Measurements from ENCODE around the gene MAD2L1.
"Not testable (repeated sequence)": the region's sequence is repeated elsewhere in the genome, so short reads cannot be mapped to it uniquely, and the experiment has no call there.

The MAD2L1 gene

DNA sequence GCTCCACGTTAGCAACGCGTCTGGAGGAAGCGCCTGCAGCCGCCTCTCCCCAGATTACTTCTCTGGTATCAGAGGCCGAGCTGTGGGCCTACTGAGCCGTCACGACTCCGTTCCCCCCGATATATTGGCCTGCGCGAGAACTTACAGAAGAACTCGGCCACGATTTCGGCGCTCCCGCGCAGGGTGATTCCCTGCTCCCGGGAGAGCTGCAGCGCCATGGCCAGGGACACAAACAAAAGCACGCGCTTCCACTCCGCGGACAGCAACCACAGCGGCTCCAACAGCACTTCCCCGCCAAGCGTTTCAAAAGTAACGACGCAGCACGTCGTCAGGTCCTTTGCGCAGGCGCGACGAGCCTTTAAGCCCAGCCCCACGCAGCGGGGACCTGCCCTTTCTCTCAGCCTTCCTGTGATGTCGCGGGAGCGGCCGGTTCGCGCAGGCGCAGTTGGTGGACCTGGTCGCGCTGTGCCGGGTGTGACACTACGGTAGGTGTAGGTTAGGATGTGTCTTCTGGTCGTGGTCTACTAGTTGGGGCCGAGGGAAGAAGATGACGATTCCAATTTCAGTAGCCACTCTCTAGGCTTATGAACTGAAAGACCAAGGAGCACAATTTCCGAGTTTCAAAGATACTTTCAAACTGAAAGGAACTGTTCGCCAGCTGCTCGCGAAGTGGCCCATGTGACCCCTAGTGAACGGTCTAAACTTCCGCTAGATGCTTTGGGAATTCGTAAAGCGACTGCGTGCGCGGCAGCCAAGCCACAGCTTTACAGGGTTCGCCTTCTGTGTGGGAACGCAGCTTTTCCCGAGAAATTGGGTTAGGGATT lies at the start of gene MAD2L1:
MAD2L1 (minus strand) TSS at position 332 of the 824 bp plus-strand sequence; CDS start at position 218, 114 bp downstream.
- peak; percentile 98 for DNase-seq

DNA sequence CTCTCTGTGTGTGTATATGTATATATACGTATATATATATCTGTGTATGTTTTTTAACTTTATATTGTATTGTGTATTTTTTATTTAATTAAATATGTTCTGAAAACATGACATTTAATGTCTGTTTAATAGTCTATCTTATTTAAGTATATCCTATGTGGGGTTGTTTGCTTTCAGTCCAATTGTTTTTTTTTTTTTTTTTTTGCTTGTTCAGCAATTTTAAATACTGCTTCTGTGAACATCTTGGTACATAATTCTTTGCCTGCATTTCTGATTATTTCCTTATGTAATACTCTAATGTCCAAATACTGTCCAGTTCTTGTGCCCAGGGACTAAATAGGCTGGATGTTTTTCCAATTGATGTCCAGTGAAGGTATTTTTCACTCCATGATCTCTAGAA lies 45.1 kb upstream of the MAD2L1 start:
- DNase-seq, result no peak

DNA sequence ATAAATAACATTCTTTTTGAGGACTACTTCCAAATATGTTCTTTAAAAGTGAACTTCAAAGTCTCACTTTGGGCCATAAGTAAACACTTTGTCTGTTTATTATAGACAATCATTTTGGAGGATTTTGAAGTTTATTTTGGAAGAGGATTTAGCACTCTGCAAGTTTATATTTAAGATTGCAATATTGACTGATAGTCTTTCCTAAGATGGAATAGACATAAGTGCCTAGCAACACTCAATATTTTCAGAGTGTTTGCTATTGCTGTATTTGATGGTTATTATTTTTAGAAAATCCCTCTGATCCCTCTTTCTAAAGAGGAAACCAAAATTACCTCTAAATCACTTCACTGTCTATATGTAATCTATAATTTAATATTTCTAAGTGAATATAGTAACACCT lies 42.8 kb upstream of the MAD2L1 start:
- no peak for DNase-seq

DNA sequence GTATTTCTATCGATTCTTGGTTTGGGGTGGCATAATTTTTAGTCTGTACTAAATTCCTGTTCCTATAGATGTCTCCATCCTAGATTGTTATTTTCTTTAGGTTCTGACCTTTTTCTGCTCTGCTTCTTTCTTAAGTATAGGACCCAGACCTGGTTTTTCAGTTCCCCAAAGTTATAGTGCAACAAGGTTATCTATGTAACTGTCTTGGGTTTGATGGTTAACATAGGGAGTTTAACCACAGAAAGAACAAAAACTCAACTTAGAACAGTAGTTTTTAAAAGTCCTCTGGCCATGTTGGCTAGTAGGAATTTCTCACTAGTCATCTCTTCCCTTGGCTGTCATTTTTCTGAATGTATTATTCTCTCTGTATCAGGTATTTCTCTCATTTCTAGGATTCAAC lies 38.8 kb upstream of the MAD2L1 start:
- no peak for DNase-seq

DNA sequence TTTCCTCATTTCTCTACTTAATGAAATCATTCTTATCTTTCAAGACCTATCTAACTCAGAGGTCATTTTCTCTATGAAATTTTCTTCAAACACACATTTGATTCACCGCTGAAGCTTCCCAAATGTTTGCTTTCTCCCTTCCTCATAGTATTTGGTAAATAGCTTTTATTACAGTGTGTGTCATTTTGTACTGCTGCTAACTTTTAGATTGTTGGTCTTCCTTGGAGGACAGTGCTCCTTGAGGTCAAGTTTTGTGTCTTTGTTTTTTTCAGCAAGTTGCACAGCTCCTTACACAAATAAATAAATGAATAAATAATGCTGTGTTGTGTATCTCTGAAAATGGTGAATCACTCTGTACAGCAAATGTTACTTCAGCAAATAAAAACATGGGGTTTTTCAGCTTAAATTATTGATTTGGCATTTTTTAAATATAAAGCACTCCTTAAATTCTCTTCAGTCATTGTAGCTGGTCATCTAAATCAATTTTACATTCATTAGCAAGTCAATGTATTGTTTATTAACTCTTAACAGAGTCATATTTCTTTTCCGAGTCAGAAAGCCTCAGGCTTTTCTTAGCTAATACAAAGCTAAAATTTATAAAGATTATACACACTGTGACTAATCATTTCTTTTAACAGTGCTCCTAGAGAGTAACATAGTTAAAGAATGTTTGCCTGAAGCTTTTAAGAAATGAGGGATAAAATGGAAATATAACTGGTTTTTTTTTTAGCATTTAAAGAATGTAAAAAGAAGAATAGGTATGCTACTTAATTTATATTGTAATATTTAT lies 30.1 kb upstream of the MAD2L1 start:
- DNase-seq, result no peak

DNA sequence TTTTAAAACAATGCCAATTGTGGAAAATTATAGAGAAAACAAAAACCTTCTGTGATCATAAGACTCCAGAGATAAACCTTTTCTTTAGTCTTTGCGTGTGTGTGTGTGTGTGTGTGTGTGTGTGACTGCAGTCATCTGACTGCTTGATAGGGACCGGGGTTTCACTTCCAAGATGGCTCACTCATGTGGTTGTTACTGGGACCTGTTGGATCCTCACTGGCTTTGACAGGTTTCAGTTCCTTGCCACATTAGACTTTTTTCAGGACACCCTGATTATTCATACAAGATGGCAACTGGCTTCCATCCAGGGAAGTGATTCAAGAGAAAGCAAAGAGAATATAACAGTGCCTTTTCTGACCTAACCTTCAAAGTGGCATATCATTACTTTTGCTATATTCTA lies 21.9 kb upstream of the MAD2L1 start:
- no peak for DNase-seq

DNA sequence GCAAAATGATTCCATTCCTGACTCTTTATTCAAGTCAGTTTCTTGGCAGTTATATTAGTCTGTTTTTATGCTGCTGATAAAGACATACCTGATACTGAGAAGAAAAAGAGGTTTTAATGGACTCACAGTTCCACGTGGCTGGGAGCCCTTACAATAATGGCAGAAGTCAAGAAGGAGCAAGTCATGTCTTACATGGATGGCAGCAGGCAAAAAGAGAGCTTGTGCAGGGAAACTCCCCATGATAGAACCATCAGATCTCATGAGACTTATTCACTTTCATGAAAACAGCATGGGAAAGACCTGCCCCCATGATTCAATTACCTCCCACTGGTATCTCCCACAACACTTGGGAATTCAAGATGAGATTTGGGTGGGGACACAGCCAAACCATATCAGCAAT lies 21.4 kb upstream of the MAD2L1 start:
- not testable (repeated sequence) for DNase-seq

DNA sequence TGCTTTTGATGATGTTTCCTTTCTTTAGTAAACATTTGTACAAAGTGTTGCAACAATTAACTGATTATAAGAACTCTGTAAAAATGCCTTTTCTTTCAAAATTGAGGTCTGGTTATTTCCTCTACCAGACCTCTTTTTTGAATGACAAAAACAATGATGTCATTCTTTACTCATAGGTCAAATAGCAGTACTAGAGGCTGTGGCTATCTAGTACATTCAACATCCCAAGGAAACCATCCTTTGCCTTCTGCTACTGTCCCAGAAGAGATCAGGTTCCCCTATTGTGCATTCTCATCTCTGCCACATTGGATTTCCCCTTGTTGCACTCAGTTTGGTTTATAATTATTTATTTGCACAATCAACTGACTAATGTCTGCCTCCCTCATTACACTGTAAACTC lies 19.1 kb upstream of the MAD2L1 start:
- DNase-seq, result no peak

DNA sequence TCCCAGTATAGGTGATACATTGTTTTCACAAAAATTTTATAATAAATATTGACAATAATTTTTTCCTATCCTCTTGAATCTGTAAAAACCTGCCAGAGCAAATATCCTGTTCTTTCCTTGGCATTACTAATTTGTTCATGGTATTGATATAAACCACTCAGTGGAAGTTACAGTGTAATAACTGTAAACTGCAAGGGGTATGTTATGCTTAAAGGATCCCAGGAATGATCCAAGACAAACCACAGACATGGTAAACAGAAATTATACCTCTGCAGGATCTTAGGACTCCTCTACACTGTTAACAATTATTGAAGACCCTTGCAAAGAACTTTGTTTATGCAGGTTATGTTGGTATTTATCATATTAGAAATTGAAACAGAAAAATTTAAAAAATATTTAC lies 17.7 kb upstream of the MAD2L1 start:
- no peak for DNase-seq

DNA sequence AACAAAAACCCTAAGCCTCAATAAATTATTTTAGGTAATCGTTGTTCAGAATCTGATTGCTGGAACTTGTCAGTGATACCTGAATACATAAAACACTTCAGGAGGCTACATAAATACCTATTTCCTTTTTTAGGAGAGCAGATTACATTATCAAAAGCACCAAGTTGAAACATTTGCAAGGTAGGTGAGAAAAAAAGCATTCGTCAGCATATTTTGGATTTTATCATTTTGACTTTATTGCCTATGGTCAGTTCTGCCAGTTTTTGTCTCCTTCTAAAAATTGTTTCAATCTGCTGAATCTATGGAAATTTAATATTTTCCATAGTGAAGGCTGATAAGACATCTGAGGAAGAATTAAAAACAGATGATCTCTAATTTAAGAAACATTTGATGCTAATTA lies 16.5 kb upstream of the MAD2L1 start:
- no peak for DNase-seq

DNA sequence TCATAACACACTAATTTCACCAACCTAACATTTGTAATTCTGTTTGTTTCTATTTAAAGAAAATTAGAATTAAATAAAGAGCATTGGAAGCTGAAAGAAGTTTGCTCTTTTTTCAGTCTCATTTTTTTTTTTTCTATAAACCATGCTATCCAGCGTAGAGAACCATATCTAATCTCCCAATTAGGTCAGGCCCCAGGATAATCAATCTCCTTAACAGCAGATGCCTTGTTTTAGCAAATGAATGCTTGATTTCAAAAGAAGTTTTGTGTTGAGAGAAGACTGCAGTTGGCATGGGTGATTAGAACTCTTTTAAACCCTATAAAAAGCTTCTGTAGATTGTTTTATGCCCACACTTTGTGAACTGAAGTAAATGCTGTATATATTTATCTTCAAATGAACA lies 15.6 kb upstream of the MAD2L1 start:
- no peak for DNase-seq

DNA sequence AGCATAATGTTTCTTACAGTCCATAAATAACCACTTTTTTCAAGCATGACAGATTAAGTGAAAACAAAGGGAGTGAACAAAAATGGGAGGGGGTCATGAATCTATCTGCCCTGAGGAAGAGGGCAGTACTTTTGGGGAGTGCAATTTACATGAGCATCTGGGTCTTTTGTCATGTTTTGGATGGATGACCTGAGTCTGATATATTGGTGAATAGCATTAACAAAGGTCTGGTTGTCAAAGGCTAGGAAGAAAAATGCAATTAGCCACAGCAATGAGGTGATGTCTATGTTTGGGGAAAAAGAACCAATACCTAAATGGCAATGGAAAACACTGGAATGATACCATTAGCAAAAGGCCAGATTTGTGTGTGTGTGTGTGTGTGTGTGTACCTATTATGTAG lies 15.1 kb upstream of the MAD2L1 start:
- DNase-seq, result no peak

DNA sequence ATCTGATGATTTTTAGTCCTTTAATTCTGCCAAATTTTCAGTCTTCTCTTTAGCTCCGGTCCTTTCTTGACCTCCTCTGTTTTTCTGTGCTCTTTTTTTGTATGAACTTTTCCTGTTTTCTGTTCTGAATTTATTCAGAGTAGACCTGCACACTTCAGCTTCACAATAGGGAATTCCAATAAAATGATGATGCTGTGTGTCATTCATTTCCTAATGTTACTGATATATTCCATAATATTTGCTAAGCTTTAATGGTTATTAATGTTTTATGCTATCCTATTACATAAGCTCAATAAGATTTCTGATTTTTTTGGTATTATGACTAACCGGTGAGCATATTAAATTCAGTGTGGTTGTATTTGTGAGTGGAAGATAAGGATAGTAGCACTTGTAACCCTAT lies 13.9 kb upstream of the MAD2L1 start:
- DNase-seq, result no peak

DNA sequence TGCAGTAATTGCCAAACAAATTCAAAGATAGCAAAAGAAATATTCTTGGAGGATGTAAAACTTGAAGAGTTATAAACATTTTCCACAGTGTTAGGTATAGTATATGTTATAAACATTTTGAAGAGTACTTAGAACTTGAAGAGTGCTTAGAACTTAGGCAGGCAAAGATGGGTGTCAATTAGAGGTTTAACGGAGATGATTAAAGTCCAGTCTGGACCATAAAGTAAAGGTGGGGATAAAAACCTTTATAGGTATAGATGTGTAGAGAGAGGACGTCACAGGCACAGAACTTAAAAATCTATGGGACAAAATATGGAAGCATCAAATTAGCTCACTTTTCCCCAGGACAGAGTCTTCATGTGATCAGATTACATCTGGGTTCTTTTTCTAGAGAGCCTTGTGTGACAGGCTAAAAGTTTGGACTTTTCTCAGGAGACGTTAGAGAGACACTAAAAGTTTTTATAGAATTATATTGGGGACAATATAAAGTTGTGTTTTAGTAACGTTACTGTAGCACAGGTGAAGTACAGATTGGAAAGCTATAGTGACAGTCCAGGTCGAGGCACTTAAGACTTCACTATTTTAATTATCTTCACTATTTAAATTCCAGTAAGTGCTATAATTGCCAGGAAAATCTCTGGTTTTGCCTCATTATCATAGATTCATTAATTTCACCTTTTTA lies 13.3 kb upstream of the MAD2L1 start:
- no peak for DNase-seq

DNA sequence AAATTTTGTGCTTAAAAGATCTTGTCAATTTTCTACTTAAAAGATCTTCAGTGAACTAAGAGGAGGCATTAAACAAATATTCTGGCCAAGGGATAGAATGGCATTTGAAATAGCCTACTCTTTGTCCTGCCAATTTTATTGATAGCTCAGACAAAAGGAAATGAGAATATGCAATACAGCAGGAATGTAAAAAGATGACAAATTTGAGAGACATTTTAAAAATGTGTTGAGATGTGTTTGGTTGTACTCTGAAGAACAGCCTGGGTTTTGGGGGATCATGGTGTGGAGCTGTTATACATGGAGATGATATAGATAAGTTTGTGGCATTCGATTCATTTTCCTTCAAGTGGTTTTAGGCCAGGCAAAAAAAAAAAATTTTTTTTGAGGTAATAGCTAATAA lies 11.6 kb upstream of the MAD2L1 start:
- no peak for DNase-seq

DNA sequence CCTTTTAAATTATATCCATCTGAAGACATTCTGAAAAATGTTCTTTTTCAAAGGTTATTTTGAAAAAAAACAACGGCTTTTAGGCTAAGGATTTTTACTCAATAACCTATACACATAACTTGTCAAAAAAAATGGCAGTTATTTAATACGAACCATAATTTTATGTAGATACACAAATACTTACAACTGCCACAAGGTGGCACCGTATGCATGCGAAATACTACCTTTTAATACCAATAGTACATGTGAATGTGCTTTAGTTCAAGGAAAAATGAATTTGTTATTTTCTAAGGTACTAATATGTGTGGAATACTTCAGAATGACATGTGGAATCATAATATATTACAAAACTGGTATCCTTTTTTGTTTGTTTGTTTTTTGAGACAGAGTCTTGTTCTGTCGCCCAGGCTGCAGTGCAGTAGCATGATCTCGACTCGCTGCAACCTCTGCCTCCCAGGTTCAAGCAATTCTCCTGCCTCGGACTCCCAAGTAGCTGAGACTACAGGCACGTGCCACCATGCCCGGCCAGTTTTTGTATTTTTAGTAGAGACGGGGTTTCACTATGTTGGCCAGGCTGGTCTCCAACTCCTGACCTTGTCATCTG lies 4.6 kb upstream of the MAD2L1 start:
- DNase-seq, result peak; percentile 72

DNA sequence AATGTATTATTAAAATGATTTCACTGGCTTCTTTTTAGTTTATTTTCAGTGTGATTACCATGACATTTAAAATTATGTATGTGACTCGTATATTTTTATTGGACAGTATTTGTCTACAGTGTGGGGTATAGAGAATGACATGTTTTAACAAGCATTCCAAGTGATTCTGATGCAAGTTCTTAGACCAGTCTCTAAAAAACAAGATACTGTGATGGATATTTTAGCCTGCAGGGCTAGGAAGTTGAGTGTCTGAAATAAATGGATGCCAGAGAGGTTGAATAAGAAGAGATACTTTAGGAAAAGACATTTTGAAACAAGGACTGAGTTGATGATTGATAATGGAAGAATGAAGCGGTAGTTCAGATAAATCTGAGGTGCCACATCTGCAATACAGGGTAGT lies 3.5 kb upstream of the MAD2L1 start:
- no peak for DNase-seq

DNA sequence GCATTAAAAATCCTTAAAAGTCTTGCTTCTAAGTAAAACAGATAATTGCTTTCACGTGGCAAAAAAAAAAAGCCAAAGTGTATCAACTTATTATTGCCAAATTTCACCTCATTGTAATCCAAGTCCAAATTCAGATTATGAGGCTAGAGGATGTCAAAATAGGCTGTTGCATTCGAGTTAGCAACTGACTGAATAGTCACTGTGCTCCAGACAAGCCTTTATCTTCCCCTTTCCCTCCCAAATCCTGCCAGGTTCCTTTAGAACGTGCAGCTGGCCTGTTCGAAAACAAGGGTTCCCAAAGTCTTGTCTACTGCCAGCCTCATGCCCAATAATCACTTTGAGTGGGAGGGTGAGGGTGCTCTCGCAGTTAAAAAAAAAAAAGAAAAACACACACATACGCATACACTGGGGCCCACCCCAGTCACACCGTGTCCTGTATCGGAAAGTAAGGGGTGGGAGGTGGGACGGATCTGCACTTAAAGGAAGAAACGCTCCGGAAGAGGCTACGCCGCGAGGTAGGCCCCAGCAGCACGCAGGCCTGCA lies 603 bp downstream of the MAD2L1 start:
- DNase-seq, result no peak

DNA sequence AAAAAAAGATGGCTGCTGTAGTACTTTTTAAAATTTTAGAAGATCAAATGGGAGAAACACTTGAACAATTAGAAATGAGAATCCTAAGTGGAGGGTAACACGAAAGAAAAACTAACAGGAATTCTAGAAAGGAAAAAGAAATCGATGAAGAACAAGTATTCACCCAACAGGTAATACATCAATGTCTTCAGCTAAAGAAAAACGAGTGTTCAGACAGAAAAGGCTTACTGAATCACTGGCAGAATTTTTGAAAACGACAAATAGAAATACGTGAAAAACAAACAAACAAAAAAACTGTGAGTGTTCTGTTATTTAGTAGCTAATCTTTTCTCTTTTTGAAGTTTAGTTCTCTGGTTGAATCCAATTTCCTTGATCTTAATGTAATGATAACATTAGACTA lies 1.8 kb downstream of the MAD2L1 start:
- DNase-seq, result no peak

DNA sequence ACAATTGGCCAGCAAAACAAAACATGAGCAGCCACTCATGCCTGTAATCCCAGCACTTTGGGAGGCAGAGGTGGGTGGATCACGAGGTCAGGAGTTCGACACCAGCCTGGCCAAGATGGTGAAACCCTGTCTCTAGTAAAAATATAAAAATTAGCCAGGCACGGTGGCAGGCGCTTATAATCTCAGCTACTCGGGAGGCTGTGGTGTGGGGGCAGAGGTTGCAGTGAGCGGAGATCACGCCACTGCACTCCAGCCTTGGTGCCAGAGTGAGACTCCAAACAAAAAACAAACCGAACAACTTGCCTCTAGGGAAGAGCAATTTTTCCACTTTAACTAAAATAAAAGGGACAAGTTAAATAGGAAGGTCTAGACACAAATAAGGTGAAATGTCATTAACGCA lies 2.9 kb downstream of the MAD2L1 start:
- DNase-seq, result not testable (repeated sequence)

DNA sequence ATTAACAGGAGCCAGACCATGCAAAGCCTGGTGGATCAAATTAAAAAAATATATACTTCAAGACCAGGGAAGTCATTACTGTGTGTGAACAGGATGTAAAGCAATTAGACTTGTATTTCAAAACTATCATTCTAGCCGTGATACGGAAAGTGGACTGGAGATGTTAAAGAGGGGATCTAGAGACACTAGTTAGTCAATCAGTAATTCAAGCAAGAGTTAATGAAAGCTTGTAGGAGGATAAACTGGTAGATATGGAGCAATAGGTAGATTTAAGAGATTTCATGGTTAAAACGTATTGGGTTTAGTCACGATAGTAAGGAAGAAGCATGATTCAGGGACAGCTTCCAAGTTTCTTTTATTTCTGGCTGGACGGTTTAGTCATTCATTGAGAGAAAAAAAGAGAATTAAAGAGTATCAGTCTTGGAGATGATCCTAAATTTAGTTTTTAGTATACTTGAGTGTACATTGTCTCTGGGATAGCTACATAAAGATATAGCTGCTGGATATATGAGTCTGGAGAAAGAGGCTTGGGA lies 3.9 kb downstream of the MAD2L1 start:
- DNase-seq, result no peak

DNA sequence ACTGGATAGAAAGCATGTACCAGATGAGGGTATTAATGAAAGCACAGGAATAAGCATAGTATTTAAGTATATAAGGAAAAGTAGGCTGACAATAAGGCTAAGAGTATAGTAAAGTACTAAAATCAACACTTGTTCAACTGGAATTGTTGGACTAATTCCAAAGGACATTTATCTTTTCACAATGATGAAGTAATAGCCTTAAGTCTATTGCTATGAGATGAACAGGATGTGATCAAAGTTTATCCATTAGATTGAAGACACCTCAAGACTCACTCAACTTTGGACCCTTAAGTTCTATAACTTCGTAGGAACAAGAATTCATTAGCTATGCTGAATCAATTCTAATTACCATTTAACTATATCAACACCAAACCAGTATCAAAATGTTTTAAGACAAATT lies 7.6 kb downstream of the MAD2L1 start:
- no peak for DNase-seq

DNA sequence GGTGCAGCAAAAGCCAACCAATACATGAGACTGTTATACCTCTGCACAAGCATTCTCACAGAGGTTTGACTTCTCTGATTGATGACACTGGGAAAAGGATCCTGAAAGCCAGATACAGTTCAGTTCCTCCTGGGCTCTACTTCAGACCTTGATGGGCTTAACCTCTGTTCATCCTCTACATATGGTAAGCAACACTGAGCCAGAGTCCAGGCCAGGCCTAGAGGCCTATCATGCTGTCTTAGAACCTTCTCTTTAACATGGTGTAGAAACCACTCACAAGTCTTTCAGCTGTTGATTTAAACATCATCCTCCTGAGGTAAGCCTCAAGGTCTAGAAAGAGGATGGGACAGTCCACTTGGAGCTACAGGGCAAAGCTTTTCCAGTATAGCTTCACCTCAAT lies 9.2 kb downstream of the MAD2L1 start:
- DNase-seq, result no peak

All from midbrain (tissue), 1 donor.